Keratinocyte (primary cell): ENCODE results near the gene HINFP. TPM values are rescaled to one million over a fixed set of nuclear protein-coding genes. Genes with fewer than 3 reads are reported as not detected.

ENCODE experiments used
- DNase-seq: peaks from one replicate; pipeline ENCODE4 v3.0.0-alpha.2; 2011; ENCODE audit warnings: low read depth, missing footprints, low spot score
- FAIRE-seq: peaks from 2 replicates; lab custom pipeline; 2011; peaks lifted over from hg19 to GRCh38; lab: Jason Lieb, UNC
- H2AFZ ChIP-seq: 2 replicates; pipeline ENCODE4 v1.6.0; 2012; ENCODE audit warnings: low read length, control low read depth, inconsistent platforms; ENCODE audit not compliant: control insufficient read depth
- H3K27ac ChIP-seq: 2 replicates; pipeline ENCODE4 v1.5.1; 2011; ENCODE audit warnings: low read length; ENCODE audit not compliant: control insufficient read depth, insufficient read depth
- H3K27me3 ChIP-seq: 3 replicates; pipeline ENCODE4 v1.6.0; 2011; ENCODE audit warnings: low read length; ENCODE audit not compliant: control insufficient read depth, insufficient read depth; ENCODE audit errors: extremely low read depth
- H3K36me3 ChIP-seq, 2 experiments: 2 replicates in 1 of 2; 3 replicates in 1 of 2; pipeline ENCODE4 v1.5.1; 2011; ENCODE audit warnings: low read length in 2 of 2, mild to moderate bottlenecking in 1 of 2; ENCODE audit not compliant: control insufficient read depth in 2 of 2, insufficient read depth in 2 of 2; ENCODE audit errors: extremely low read depth in 1 of 2
- H3K4me1 ChIP-seq: 3 replicates; pipeline ENCODE4 v1.5.1; 2011; ENCODE audit warnings: low read length; ENCODE audit not compliant: control insufficient read depth, insufficient read depth; ENCODE audit errors: extremely low read depth
- H3K4me2 ChIP-seq: 3 replicates; pipeline ENCODE4 v1.6.0; 2011; ENCODE audit warnings: low read depth, low read length; ENCODE audit not compliant: control insufficient read depth, insufficient read depth; ENCODE audit errors: extremely low read depth
- H3K4me3 ChIP-seq, 3 experiments: fragments of 200-600 bp in 1 of 3; sonication (generic) in 1 of 3; 2 replicates in 2 of 3; 3 replicates in 1 of 3; pipeline ENCODE4 v1.5.1; 2011 to 2016; ENCODE audit warnings: low read length in 3 of 3, mild to moderate bottlenecking in 3 of 3, control low read depth in 2 of 3, inconsistent platforms in 1 of 3, low read depth in 1 of 3, mixed read lengths in 1 of 3, mixed run types in 1 of 3, moderate library complexity in 1 of 3; ENCODE audit not compliant: control insufficient read depth in 2 of 3, insufficient read depth in 2 of 3; ENCODE audit errors: extremely low read depth in 1 of 3
- H3K79me2 ChIP-seq: 2 replicates; pipeline ENCODE4 v1.6.0; 2012; ENCODE audit warnings: low read length; ENCODE audit not compliant: control insufficient read depth, insufficient read depth
- H3K9ac ChIP-seq: 3 replicates; pipeline ENCODE4 v1.6.0; 2011; ENCODE audit warnings: low read length; ENCODE audit not compliant: control insufficient read depth, insufficient read depth; ENCODE audit errors: extremely low read depth
- H3K9me1 ChIP-seq: 3 replicates; pipeline ENCODE4 v1.6.0; 2011; ENCODE audit warnings: low read length; ENCODE audit not compliant: control insufficient read depth, insufficient read depth; ENCODE audit errors: extremely low read depth
- H3K9me3 ChIP-seq: 2 replicates; pipeline ENCODE4 v1.5.1; 2012; ENCODE audit warnings: low read depth, low read length; ENCODE audit not compliant: control insufficient read depth
- H4K20me1 ChIP-seq: 3 replicates; pipeline ENCODE4 v1.6.0; 2011; ENCODE audit warnings: low read length; ENCODE audit not compliant: control insufficient read depth, insufficient read depth; ENCODE audit errors: extremely low read depth
- EZH2 ChIP-seq: IDR thresholded peaks from one replicate; pipeline ENCODE4 v1.6.1; 2012; ENCODE audit warnings: inconsistent platforms, mild to moderate bottlenecking, low read length, moderate library complexity
- dilution Hi-C: fragments of 300-500 bp; cut with MboI; formaldehyde crosslinking; loops from one replicate; pipeline ENCODE4 v1.7.0; 2020; ENCODE audit warnings: low sequenced_read_pairs; ENCODE audit not compliant: extremely low pct_ligation_motif_present
- polyA plus RNA-seq, 5 experiments: library from polyadenylated mRNA; depleted of rRNA in 3 of 5; stranded (reverse) in 3 of 5; stranded (forward) in 1 of 5; unstranded in 1 of 5; fragments of >200 nt; gene quantifications; 1 replicate in 1 of 5; 2 replicates in 3 of 5; 3 replicates in 1 of 5; pipeline versions ENCODE4 v1.2.1 to v1.2.3, GENCODE V29; 2011 to 2012; ENCODE audit warnings: missing spikeins in 2 of 5, low read depth in 1 of 5, low replicate concordance in 1 of 5
- TF ChIP-seq, protein P1 (sequence below), 3 experiments: IDR thresholded peaks in 1 of 3; conservative IDR thresholded peaks in 1 of 3; optimal IDR thresholded peaks in 1 of 3; 2 replicates in 2 of 3; 3 replicates in 1 of 3; pipeline versions ENCODE3 to v1.5.1; 2011; ENCODE audit warnings: low read length in 3 of 3, mild to moderate bottlenecking in 3 of 3, moderate library complexity in 2 of 3, control low read depth in 1 of 3, inconsistent platforms in 1 of 3; ENCODE audit not compliant: insufficient read depth in 2 of 3; ENCODE audit errors: extremely low read depth in 1 of 3

HINFP gene
- polyA plus RNA-seq, 1 donor (not counting 4 experiments of a cell fraction or from before 2014, with no cell fraction given): 15.6 TPM

DNA sequence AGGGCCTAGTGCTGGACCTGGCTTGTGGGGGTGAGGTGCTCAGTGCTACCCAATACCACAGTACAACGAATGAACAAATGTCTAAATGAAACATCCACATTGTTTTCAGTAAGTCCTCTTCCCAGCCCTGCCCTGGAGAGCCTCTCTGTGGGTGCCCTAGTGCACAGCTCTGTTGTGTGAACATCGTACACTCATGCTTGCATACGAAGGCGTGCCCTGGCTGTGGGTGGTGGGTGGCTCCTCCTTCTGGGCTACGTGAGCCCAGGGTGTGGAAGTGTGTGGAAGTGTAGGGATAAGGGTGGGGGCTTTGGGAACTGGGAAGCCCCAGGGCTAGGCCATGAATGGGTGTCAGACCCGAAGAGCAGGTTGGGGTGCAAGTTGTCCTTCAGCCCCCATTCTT, 46.6 kb downstream of the HINFP start:
- Histone ChIP-seq H3K27ac (peak overlapping the region; percentile 85), H3K4me3 (peak overlapping the region in 2 of 3 experiments; percentile 59 to 88), H2AFZ (peak overlapping the region; percentile 80), H3K9me1 (no peaks in the 10 kb centered on the region), H3K79me2 (no peaks in the 10 kb centered on the region), H3K36me3 (no peaks in the 10 kb centered on the region), H3K9ac (peak overlapping the region; percentile 91), H3K4me2 (peak overlapping the region; percentile 94), H3K4me1 (peaks cover 36% of the 10 kb centered on the region), H3K9me3 (no peaks in the 10 kb centered on the region), H3K27me3 (no peaks in the 10 kb centered on the region), H4K20me1 (no peaks in the 10 kb centered on the region)
- DNase-seq (peak; percentile 86), FAIRE-seq (peak; percentile 69)
- no peak for TF ChIP-seq EZH2
- TF ChIP-seq, protein P1, sequence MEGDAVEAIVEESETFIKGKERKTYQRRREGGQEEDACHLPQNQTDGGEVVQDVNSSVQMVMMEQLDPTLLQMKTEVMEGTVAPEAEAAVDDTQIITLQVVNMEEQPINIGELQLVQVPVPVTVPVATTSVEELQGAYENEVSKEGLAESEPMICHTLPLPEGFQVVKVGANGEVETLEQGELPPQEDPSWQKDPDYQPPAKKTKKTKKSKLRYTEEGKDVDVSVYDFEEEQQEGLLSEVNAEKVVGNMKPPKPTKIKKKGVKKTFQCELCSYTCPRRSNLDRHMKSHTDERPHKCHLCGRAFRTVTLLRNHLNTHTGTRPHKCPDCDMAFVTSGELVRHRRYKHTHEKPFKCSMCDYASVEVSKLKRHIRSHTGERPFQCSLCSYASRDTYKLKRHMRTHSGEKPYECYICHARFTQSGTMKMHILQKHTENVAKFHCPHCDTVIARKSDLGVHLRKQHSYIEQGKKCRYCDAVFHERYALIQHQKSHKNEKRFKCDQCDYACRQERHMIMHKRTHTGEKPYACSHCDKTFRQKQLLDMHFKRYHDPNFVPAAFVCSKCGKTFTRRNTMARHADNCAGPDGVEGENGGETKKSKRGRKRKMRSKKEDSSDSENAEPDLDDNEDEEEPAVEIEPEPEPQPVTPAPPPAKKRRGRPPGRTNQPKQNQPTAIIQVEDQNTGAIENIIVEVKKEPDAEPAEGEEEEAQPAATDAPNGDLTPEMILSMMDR (optimal IDR thresholded peaks at IDR 0.05 in 1 of 3, IDR thresholded peaks at IDR 0.05 in 1 of 3, conservative IDR thresholded peaks at IDR 0.05 in 1 of 3; ENCODE audit: extremely low read depth in 1 of 3, insufficient read depth in 2 of 3, low read length in 3 of 3): peak in 1 of 3 experiments; percentile 31
- dilution Hi-C loops: no loop called here

- H3K27me3 ChIP-seq: no peaks in the 10 kb centered on the region
- peak within 1 kb of the TSS; percentile 91 for H3K9ac ChIP-seq
- no peaks in the 10 kb centered on the region for H3K36me3 ChIP-seq
- H4K20me1 ChIP-seq: no peaks in the 10 kb centered on the region
- DNase-seq (no peak), FAIRE-seq (peak; percentile 55)
- TF ChIP-seq, protein P1 (optimal IDR thresholded peaks at IDR 0.05 in 1 of 3, IDR thresholded peaks at IDR 0.05 in 1 of 3, conservative IDR thresholded peaks at IDR 0.05 in 1 of 3; ENCODE audit: extremely low read depth in 1 of 3, insufficient read depth in 2 of 3, low read length in 3 of 3): peak; percentile 82 to 93 (median 90)
- no peak for TF ChIP-seq EZH2
- H3K9me3 ChIP-seq: no peaks in the 10 kb centered on the region
- peak within 1 kb of the TSS; percentile 94 for H3K4me2 ChIP-seq
- dilution Hi-C loops: no loop called here
- no peaks in the 10 kb centered on the region for H3K9me1 ChIP-seq
- peak within 1 kb of the TSS; percentile 85 for H3K27ac ChIP-seq
- H2AFZ ChIP-seq: peak within 1 kb of the TSS; percentile 93
- peaks cover 36% of the 10 kb centered on the region for H3K4me1 ChIP-seq
- H3K4me3 ChIP-seq: peak within 1 kb of the TSS; percentile 59 to 88 (median 81)
- no peaks in the 10 kb centered on the region for H3K79me2 ChIP-seq
These were observed 47.3 kb downstream of the HINFP start, which contains the start of gene NLRX1 for GRCh38 chr11:119168471-119169281. NLRX1 (plus strand) TSS chr11:119168725; CDS start chr11:119171404, 2,679 bp downstream.
